Right lobe of liver (tissue), 4 donors: ENCODE results near the gene PTS.

Experiments used
- POLR2A ChIP-seq: fragments of 450-650 bp; IDR thresholded peaks from one replicate; pipeline ENCODE4 v1.6.1; 2017; ENCODE audit warnings: antibody characterized with exemption, mild to moderate bottlenecking
- TF ChIP-seq, protein P1 (sequence below), 4 donors: fragments of 200-600 bp in 3 of 4; fragments of 450-650 bp in 1 of 4; IDR thresholded peaks; one replicate each; pipeline versions ENCODE4 v1.5.1 to v1.8.0; 2016 to 2022; ENCODE audit warnings: antibody characterized with exemption in 4 of 4, mild to moderate bottlenecking in 2 of 4
- donor health status: DM: no; HTN: no; CAD: no.
- donor health status: DM: no; HTN: no; CAD: no.
- donor health status: DM: no; HTN: yes; CAD: no.

DNA sequence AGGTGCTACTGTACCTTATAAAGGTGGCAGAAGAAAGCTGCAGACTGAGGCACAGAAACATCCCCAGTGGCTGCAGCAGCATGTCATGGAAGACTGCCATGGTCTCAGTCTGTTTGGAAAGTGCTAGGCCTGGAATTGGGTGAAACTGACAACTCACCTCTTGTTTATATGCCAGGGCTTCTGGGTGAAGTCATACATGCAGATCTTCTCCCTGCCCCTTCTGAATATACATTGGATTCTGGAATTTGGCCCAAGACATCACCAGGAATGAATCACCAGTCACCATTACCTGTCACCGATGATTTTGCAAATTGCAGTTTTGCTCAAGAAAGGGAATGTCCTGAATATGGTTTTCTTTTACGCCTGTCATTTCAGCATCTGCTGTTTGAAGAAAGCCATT, 34.3 kb downstream of the PTS start, which contains the start of gene PLET1:
- TF ChIP-seq, protein P1, sequence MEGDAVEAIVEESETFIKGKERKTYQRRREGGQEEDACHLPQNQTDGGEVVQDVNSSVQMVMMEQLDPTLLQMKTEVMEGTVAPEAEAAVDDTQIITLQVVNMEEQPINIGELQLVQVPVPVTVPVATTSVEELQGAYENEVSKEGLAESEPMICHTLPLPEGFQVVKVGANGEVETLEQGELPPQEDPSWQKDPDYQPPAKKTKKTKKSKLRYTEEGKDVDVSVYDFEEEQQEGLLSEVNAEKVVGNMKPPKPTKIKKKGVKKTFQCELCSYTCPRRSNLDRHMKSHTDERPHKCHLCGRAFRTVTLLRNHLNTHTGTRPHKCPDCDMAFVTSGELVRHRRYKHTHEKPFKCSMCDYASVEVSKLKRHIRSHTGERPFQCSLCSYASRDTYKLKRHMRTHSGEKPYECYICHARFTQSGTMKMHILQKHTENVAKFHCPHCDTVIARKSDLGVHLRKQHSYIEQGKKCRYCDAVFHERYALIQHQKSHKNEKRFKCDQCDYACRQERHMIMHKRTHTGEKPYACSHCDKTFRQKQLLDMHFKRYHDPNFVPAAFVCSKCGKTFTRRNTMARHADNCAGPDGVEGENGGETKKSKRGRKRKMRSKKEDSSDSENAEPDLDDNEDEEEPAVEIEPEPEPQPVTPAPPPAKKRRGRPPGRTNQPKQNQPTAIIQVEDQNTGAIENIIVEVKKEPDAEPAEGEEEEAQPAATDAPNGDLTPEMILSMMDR (IDR thresholded peaks at IDR 0.05), result no peak
- no peak for TF ChIP-seq POLR2A
